Hepatocyte (in vitro differentiated cells): ENCODE results near the gene ASIC1. TPM values are rescaled to one million over a fixed set of nuclear protein-coding genes. Genes with fewer than 3 reads are reported as not detected.

Experiments used
- DNase-seq: peaks from one replicate; pipeline ENCODE4 v3.0.0-alpha.2; 2016; ENCODE audit warnings: low spot score
- H2AFZ ChIP-seq: fragments of 200-600 bp; sonication (generic); 2 replicates; pipeline ENCODE4 v1.6.0; 2016; ENCODE audit warnings: antibody characterized with exemption, mild to moderate bottlenecking
- H3K27ac ChIP-seq: fragments of 200-600 bp; sonication (generic); 2 replicates; pipeline ENCODE4 v1.5.1; 2016; ENCODE audit warnings: mild to moderate bottlenecking
- H3K27me3 ChIP-seq: fragments of 200-600 bp; sonication (generic); 2 replicates; pipeline ENCODE4 v1.6.1; 2016
- H3K36me3 ChIP-seq: fragments of 200-600 bp; sonication (generic); replicated peaks from 2 replicates; pipeline ENCODE4 v1.5.1; 2016; ENCODE audit warnings: low read depth; ENCODE audit not compliant: insufficient read depth
- H3K4me1 ChIP-seq: fragments of 200-600 bp; sonication (generic); 2 replicates; pipeline ENCODE4 v1.5.1; 2016; ENCODE audit warnings: mild to moderate bottlenecking, moderate library complexity; ENCODE audit not compliant: insufficient read depth
- H3K4me2 ChIP-seq: fragments of 200-600 bp; sonication (generic); 2 replicates; pipeline ENCODE4 v1.6.0; 2016
- H3K4me3 ChIP-seq: fragments of 200-600 bp; sonication (generic); 2 replicates; pipeline ENCODE4 v1.5.1; 2016; ENCODE audit warnings: mild to moderate bottlenecking
- H3K79me2 ChIP-seq: fragments of 200-600 bp; sonication (generic); 2 replicates; pipeline ENCODE4 v1.6.0; 2017; ENCODE audit warnings: mild to moderate bottlenecking
- H3K9me2 ChIP-seq: fragments of 200-600 bp; sonication (generic); replicated peaks from 2 replicates; pipeline ENCODE4 v1.6.0; 2017; ENCODE audit warnings: mild to moderate bottlenecking; ENCODE audit not compliant: insufficient read depth
- H3K9me3 ChIP-seq: fragments of 200-600 bp; sonication (generic); 2 replicates; pipeline ENCODE4 v1.5.1; 2016; ENCODE audit warnings: low read depth, mild to moderate bottlenecking
- H4K20me1 ChIP-seq: fragments of 200-600 bp; sonication (generic); 2 replicates; pipeline ENCODE4 v1.6.0; 2016; ENCODE audit warnings: mild to moderate bottlenecking; ENCODE audit not compliant: insufficient read depth, poor library complexity, severe bottlenecking
- EZH2 ChIP-seq: fragments of 200-600 bp; sonication (generic); IDR thresholded peaks from 2 replicates; pipeline ENCODE4 v1.6.1; 2016; ENCODE audit warnings: antibody characterized with exemption, mild to moderate bottlenecking, borderline replicate concordance
- EZH2phosphoT487 ChIP-seq: fragments of 200-600 bp; sonication (generic); IDR thresholded peaks from one replicate; pipeline ENCODE4 v1.6.1; 2018; ENCODE audit warnings: antibody characterized with exemption, mild to moderate bottlenecking, low read depth, moderate library complexity; ENCODE audit not compliant: unreplicated experiment, severe bottlenecking
- WGBS: methylation state at CpG from one replicate; pipeline ENCODE4 v1.1.6; 2016; ENCODE audit warnings: low lambda C conversion rate; ENCODE audit errors: missing lambda C conversion rate; 5-methylcytosine and 5-hydroxymethylcytosine counted together
- polyA plus RNA-seq: library from polyadenylated mRNA; unstranded; fragments of >200 nt; fragmentation: Nextera tagmentation; extraction: Ambion mirVana; gene quantifications from 2 replicates; pipeline ENCODE4 v1.2.1, GENCODE V29; 2016
- total RNA-seq: library from RNA; depleted of rRNA; stranded (reverse); fragments of >200 nt; gene quantifications from 2 replicates; pipeline ENCODE4 v1.2.3, GENCODE V29; 2014
- TF ChIP-seq, protein P1 (sequence below): fragments of 200-600 bp; sonication (generic); IDR thresholded peaks from 2 replicates; pipeline ENCODE4 v1.5.1; 2016; ENCODE audit warnings: antibody characterized with exemption, mild to moderate bottlenecking; ENCODE audit not compliant: poor library complexity

Gene ASIC1
- total and polyA plus RNA-seq, 2 experiments from 2014 or later: 2.4 to 4.6 TPM

DNA sequence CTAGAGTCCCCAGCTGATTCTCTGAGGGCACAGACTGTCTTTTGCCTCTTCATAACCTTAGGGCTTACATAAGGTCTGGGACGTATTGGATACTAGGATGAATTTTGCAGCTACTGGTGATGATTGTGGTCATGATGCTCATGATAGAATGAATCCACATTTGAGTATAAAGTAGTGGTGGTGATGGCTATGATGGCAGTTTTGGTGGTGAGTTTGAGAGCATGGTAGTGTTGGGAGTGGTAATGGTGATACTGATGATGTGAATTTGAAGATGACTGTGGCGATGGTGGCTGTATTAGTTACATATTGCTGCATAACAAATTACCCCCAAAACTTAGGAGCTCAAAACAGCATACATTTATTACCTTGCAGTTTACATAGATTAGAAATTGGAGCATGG lies 14.1 kb upstream of the ASIC1 start:
- Histone ChIP-seq H3K27me3 (no peaks in the 10 kb centered on the region), H3K79me2 (no peaks in the 10 kb centered on the region), H3K9me3 (no peaks in the 10 kb centered on the region), H3K27ac (no peak overlapping the region), H3K4me2 (no peak overlapping the region), H3K36me3 (no peaks in the 10 kb centered on the region), H3K4me1 (peaks cover 8% of the 10 kb centered on the region), H3K9me2 (no peaks in the 10 kb centered on the region), H3K4me3 (no peak overlapping the region), H2AFZ (no peak overlapping the region), H4K20me1 (no peaks in the 10 kb centered on the region)
- TF ChIP-seq EZH2phosphoT487 (no peak), EZH2 (no peak)
- TF ChIP-seq, protein P1, sequence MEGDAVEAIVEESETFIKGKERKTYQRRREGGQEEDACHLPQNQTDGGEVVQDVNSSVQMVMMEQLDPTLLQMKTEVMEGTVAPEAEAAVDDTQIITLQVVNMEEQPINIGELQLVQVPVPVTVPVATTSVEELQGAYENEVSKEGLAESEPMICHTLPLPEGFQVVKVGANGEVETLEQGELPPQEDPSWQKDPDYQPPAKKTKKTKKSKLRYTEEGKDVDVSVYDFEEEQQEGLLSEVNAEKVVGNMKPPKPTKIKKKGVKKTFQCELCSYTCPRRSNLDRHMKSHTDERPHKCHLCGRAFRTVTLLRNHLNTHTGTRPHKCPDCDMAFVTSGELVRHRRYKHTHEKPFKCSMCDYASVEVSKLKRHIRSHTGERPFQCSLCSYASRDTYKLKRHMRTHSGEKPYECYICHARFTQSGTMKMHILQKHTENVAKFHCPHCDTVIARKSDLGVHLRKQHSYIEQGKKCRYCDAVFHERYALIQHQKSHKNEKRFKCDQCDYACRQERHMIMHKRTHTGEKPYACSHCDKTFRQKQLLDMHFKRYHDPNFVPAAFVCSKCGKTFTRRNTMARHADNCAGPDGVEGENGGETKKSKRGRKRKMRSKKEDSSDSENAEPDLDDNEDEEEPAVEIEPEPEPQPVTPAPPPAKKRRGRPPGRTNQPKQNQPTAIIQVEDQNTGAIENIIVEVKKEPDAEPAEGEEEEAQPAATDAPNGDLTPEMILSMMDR: no peak
- 87% methylated on average over 2 of the region's 2 CpGs for WGBS
- no peak for DNase-seq

DNA sequence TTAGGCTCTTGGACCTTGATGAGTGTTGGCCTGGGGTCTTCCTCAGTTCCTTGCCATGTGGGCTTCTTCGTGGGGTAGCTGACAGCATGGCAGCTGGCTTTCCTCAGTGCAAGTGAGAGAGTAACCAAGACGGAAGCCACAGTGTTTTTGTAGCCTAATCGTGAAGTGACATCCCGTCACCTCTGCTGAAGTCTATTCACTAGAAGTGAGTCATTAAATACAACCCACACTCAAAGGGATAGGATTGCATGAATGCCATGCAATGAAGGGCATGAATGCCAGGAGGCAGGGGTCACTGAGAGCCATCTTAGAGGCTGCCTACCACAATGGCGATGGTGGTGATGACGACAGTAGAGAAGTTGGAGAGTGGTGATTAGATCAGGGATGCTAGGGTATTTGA lies 13.5 kb upstream of the ASIC1 start:
- no peak overlapping the region for H3K4me2 ChIP-seq
- TF ChIP-seq EZH2: no peak
- TF ChIP-seq, protein P1: no peak
- TF ChIP-seq EZH2phosphoT487: no peak
- H3K27ac ChIP-seq: no peak overlapping the region
- no peaks in the 10 kb centered on the region for H3K9me3 ChIP-seq
- no peak overlapping the region for H2AFZ ChIP-seq
- H3K9me2 ChIP-seq: no peaks in the 10 kb centered on the region
- no peak overlapping the region for H3K4me3 ChIP-seq
- no peaks in the 10 kb centered on the region for H4K20me1 ChIP-seq
- H3K27me3 ChIP-seq: no peaks in the 10 kb centered on the region
- H3K36me3 ChIP-seq: no peaks in the 10 kb centered on the region
- 92% methylated on average over 6 of the region's 6 CpGs for WGBS
- peaks cover 8% of the 10 kb centered on the region for H3K4me1 ChIP-seq
- no peaks in the 10 kb centered on the region for H3K79me2 ChIP-seq
- DNase-seq: no peak

DNA sequence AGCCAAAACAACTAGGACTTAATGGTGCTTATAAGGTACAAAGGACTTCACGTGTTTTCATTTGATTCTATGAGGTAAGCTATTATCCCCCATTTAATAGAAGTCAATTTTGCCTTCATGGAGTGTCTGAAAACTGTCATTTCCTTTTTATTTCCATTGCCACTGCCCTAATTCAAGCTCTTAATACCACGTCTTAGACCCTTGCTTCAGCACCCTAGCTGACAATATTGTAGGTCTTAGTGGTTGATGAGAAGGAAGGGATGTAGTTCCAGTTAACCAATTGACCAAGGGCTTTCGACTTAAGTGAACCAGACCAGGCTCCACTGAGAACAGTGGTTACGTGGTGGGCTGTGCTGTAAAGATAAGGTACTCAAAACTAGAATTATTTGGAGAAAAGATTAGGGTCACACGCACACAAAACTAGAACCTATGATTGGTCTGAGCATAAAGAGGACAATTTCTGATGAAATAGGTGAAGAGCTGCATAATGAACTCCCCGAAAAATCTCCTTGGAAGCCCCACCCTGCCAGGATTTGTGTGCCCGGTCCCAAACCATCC lies 9.6 kb upstream of the ASIC1 start:
- H3K4me3 ChIP-seq: no peak overlapping the region
- no peak overlapping the region for H2AFZ ChIP-seq
- no peaks in the 10 kb centered on the region for H3K9me2 ChIP-seq
- H3K79me2 ChIP-seq: no peaks in the 10 kb centered on the region
- WGBS: 88% methylated on average over 7 of the region's 7 CpGs
- no peak for TF ChIP-seq EZH2phosphoT487
- TF ChIP-seq EZH2: no peak
- TF ChIP-seq, protein P1: no peak
- no peaks in the 10 kb centered on the region for H3K36me3 ChIP-seq
- H3K4me2 ChIP-seq: no peak overlapping the region
- H3K9me3 ChIP-seq: no peaks in the 10 kb centered on the region
- DNase-seq: no peak
- H3K27me3 ChIP-seq: peaks cover 11% of the 10 kb centered on the region
- H4K20me1 ChIP-seq: no peaks in the 10 kb centered on the region
- no peak overlapping the region for H3K27ac ChIP-seq
- peaks cover 15% of the 10 kb centered on the region for H3K4me1 ChIP-seq
